ENCODE measurements around the gene P2RX7. TPM values are rescaled to one million over a fixed set of nuclear protein-coding genes. Genes with fewer than 3 reads are reported as not detected.

P2RX7 gene
- total and polyA plus RNA-seq, 5 donors: 1.1 to 4.0 (median 2.2) TPM

- intact Hi-C loops (cut with DNase I): no loop called here
- H3K27me3 ChIP-seq (ENCODE audit: control insufficient read depth, insufficient read depth): no peaks in the 10 kb centered on the region
- H3K4me1 ChIP-seq (ENCODE audit: control insufficient read depth, insufficient read depth, low read length): no peaks in the 10 kb centered on the region
- no peaks in the 10 kb centered on the region for H3K9me3 ChIP-seq (ENCODE audit: control insufficient read depth, low read length)
- H3K27ac ChIP-seq (ENCODE audit: low read length): no peak overlapping the region
- H3K4me3 ChIP-seq (ENCODE audit: low read length): no peak overlapping the region
- WGBS: 82% methylated on average over 19 of the region's 19 CpGs
- ATAC-seq (no peak), DNase-seq (no peak)
Observed at GRCh38 chr12:121176826-121177529, 44.3 kb downstream of the P2RX7 start.

DNA sequence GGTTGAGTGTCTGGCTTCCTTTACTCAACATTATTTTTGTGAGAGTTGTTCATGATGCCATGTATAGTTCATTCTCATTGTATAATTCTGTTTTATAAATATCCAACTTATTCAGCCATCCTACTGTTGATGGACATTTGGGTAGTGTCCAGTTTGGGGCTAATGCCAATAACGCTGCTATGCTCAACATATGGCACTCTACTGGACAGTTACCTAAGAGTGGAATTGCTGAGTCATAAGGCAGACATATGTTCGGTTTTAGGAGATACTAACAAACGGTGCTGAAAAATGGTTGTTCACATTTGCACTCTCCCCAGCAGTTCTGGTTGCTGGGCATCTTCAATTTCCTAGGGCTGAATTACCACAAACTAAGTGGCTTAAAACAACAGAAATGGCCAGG lies 48.5 kb downstream of the P2RX7 start:
- Histone ChIP-seq H3K4me1 (ENCODE audit: control insufficient read depth, insufficient read depth, low read length) (no peaks in the 10 kb centered on the region), H3K27me3 (ENCODE audit: control insufficient read depth, insufficient read depth) (no peaks in the 10 kb centered on the region), H3K9me3 (ENCODE audit: control insufficient read depth, low read length) (no peaks in the 10 kb centered on the region), H3K27ac (ENCODE audit: low read length) (no peak overlapping the region), H3K4me3 (ENCODE audit: low read length) (no peak overlapping the region)
- DNase-seq (no peak), ATAC-seq (no peak)
- intact Hi-C loops (cut with DNase I): no loop called here
- WGBS: 79% methylated on average over 3 of the region's 3 CpGs

- H3K4me1 ChIP-seq (ENCODE audit: control insufficient read depth, insufficient read depth, low read length): no peaks in the 10 kb centered on the region
- intact Hi-C loops (cut with DNase I): no loop called here
- WGBS: 86% methylated on average over 3 of the region's 3 CpGs
Observed at GRCh38 chr12:121182222-121182893, 49.7 kb downstream of the P2RX7 start.

GRCh38 chr12:121184425-121184824 lies 51.7 kb downstream of the P2RX7 start:
- DNase-seq: no peak
- intact Hi-C loops (cut with DNase I): no loop called here
- H3K27ac ChIP-seq (ENCODE audit: low read length): no peak overlapping the region
- no peaks in the 10 kb centered on the region for H3K27me3 ChIP-seq (ENCODE audit: control insufficient read depth, insufficient read depth)
- no peaks in the 10 kb centered on the region for H3K9me3 ChIP-seq (ENCODE audit: control insufficient read depth, low read length)
- no peak overlapping the region for H3K4me3 ChIP-seq (ENCODE audit: low read length)
- no peaks in the 10 kb centered on the region for H3K4me1 ChIP-seq (ENCODE audit: control insufficient read depth, insufficient read depth, low read length)
- WGBS: 87% methylated on average over 15 of the region's 15 CpGs
- ATAC-seq: no peak

More at GRCh38 chr12:121182222-121182893, 49.7 kb downstream of the P2RX7 start:
- Histone ChIP-seq H3K4me3 (ENCODE audit: low read length) (no peak overlapping the region), H3K27me3 (ENCODE audit: control insufficient read depth, insufficient read depth) (no peaks in the 10 kb centered on the region), H3K9me3 (ENCODE audit: control insufficient read depth, low read length) (no peaks in the 10 kb centered on the region), H3K27ac (ENCODE audit: low read length) (no peak overlapping the region)
- ATAC-seq (no peak), DNase-seq (no peak)

GRCh38 chr12:121184984-121185889 lies 52.6 kb downstream of the P2RX7 start:
- 93% methylated on average over 7 of the region's 7 CpGs for WGBS
- H3K4me1 ChIP-seq (ENCODE audit: control insufficient read depth, insufficient read depth, low read length): no peaks in the 10 kb centered on the region
- DNase-seq: no peak
- no peak overlapping the region for H3K4me3 ChIP-seq (ENCODE audit: low read length)
- H3K27me3 ChIP-seq (ENCODE audit: control insufficient read depth, insufficient read depth): no peaks in the 10 kb centered on the region
- intact Hi-C loops (cut with DNase I): no loop called here
- ATAC-seq: no peak
- no peak overlapping the region for H3K27ac ChIP-seq (ENCODE audit: low read length)
- H3K9me3 ChIP-seq (ENCODE audit: control insufficient read depth, low read length): no peaks in the 10 kb centered on the region

GRCh38 chr12:121186826-121187225 lies 54.1 kb downstream of the P2RX7 start:
- DNase-seq: no peak
- 75% methylated on average over 2 of the region's 2 CpGs for WGBS

DNA sequence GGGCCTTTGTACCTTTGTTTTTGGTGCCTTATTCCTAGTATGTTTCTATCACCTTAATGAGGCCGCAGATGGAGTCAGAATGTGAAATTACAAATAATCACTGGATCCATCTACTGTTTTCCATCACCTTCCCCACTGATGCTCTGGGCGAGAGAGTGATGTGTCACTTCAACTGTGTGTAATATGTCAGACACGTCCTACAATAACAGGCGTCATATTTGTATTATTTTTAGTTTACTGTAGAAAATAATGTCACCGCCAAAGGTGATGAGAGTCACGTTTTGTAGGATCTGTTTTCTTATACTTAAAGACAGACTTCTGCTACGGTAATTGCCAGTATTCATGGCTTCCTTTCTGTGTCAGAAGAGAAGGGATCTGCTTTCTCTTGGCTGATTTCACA lies 54.8 kb downstream of the P2RX7 start:
- Histone ChIP-seq H3K27ac (ENCODE audit: low read length) (no peak overlapping the region), H3K9me3 (ENCODE audit: control insufficient read depth, low read length) (no peaks in the 10 kb centered on the region), H3K4me3 (ENCODE audit: low read length) (no peak overlapping the region), H3K27me3 (ENCODE audit: control insufficient read depth, insufficient read depth) (no peaks in the 10 kb centered on the region), H3K4me1 (ENCODE audit: control insufficient read depth, insufficient read depth, low read length) (peaks cover 3% of the 10 kb centered on the region)
- ATAC-seq (no peak), DNase-seq (no peak)
- WGBS: 72% methylated on average over 7 of the region's 7 CpGs
- intact Hi-C loops (cut with DNase I): no loop called here

More at GRCh38 chr12:121186826-121187225, 54.1 kb downstream of the P2RX7 start:
- Histone ChIP-seq H3K9me3 (ENCODE audit: control insufficient read depth, low read length) (no peaks in the 10 kb centered on the region), H3K4me3 (ENCODE audit: low read length) (no peak overlapping the region), H3K27me3 (ENCODE audit: control insufficient read depth, insufficient read depth) (no peaks in the 10 kb centered on the region), H3K4me1 (ENCODE audit: control insufficient read depth, insufficient read depth, low read length) (peaks cover 3% of the 10 kb centered on the region), H3K27ac (ENCODE audit: low read length) (no peak overlapping the region)
- no peak for ATAC-seq
- intact Hi-C loops (cut with DNase I): no loop called here

DNA sequence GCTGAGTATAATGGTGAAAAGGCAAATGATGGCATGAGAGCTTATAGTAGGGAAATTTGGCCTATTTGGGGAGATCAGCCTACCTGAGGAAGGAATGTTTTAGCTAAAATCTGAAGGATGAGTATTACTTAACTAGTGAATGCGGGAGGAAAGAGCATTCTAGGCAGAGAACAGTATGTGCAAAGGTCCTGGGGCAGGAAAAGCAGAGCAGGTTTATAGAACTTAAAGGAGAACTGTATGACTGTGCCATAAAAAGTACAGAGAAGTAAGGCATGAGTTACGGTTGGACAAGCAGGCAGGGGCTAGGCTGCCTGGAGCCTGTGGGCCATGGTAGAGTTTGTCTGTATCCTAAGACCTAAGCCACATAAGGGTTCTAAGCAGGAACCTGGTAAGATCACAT lies 55.6 kb downstream of the P2RX7 start:
- peaks cover 3% of the 10 kb centered on the region for H3K4me1 ChIP-seq (ENCODE audit: control insufficient read depth, insufficient read depth, low read length)
- ATAC-seq (no peak), DNase-seq (no peak)
- no peaks in the 10 kb centered on the region for H3K27me3 ChIP-seq (ENCODE audit: control insufficient read depth, insufficient read depth)
- WGBS: 96% methylated on average over 2 of the region's 2 CpGs
- no peaks in the 10 kb centered on the region for H3K9me3 ChIP-seq (ENCODE audit: control insufficient read depth, low read length)
- H3K4me3 ChIP-seq (ENCODE audit: low read length): no peak overlapping the region
- H3K27ac ChIP-seq (ENCODE audit: low read length): no peak overlapping the region
- intact Hi-C loops (cut with DNase I): no loop called here

DNA sequence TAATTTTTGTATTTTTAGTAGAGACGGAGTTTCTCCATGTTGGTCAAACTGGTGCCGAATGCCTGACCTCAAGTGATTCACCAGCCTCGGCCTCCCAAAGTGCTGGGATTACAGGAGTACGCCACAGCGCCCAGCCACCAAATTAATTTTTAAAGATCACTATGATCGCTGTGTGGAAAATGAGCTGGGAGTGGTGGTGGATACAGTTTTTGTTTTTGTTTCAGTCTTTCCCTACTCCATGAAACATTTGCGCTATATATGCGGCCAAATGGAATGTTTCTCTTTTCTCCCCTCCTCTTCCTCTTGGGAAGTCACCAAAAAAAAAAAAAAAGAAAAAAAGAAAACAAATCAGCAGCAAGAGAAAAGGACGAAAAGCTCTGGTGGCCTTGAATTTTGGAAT lies 56.5 kb downstream of the P2RX7 start:
- DNase-seq: no peak
- H3K27ac ChIP-seq (ENCODE audit: low read length): no peak overlapping the region

GRCh38 chr12:121189619-121190155 lies 57.0 kb downstream of the P2RX7 start:
- Histone ChIP-seq H3K27ac (ENCODE audit: low read length) (no peak overlapping the region), H3K4me1 (ENCODE audit: control insufficient read depth, insufficient read depth, low read length) (peaks cover 3% of the 10 kb centered on the region), H3K4me3 (ENCODE audit: low read length) (no peak overlapping the region), H3K9me3 (ENCODE audit: control insufficient read depth, low read length) (no peaks in the 10 kb centered on the region), H3K27me3 (ENCODE audit: control insufficient read depth, insufficient read depth) (no peaks in the 10 kb centered on the region)
- ATAC-seq (peak in 1 of 2 donors; percentile 33), DNase-seq (no peak)
- WGBS: 81% methylated on average over 9 of the region's 9 CpGs
- intact Hi-C loops (cut with DNase I): no loop called here

More for the DNA sequence above, 56.5 kb downstream of the P2RX7 start:
- ATAC-seq: no peak
- 85% methylated on average over 9 of the region's 9 CpGs for WGBS
- no peak overlapping the region for H3K4me3 ChIP-seq (ENCODE audit: low read length)
- no peaks in the 10 kb centered on the region for H3K27me3 ChIP-seq (ENCODE audit: control insufficient read depth, insufficient read depth)
- no peaks in the 10 kb centered on the region for H3K9me3 ChIP-seq (ENCODE audit: control insufficient read depth, low read length)
- H3K4me1 ChIP-seq (ENCODE audit: control insufficient read depth, insufficient read depth, low read length): peaks cover 3% of the 10 kb centered on the region
- intact Hi-C loops (cut with DNase I): no loop called here
